WTC11 (cell line): ENCODE data around the gene MAPK11.

Experiments
- ETV6 ChIP-seq: sonication (generic); formaldehyde crosslinking; IDR thresholded peaks from 2 replicates; pipeline ENCODE4 v1.8.1; 2022; ENCODE audit warnings: mild to moderate bottlenecking, missing genetic modification reagents
- SP1 ChIP-seq: sonication (generic); formaldehyde crosslinking; conservative IDR thresholded peaks from 2 replicates; pipeline ENCODE4 v1.8.1; 2022; ENCODE audit warnings: missing genetic modification reagents
- TEAD4 ChIP-seq: sonication (generic); formaldehyde crosslinking; IDR thresholded peaks from 2 replicates; pipeline ENCODE4 v1.8.0; 2022; ENCODE audit warnings: mild to moderate bottlenecking, missing genetic modification reagents
- ZNF232 ChIP-seq: sonication (generic); formaldehyde crosslinking; IDR thresholded peaks from 2 replicates; pipeline ENCODE4 v1.8.0; 2022; ENCODE audit warnings: mild to moderate bottlenecking, missing genetic modification reagents
- ZNF263 ChIP-seq: sonication (generic); formaldehyde crosslinking; IDR thresholded peaks from 2 replicates; pipeline ENCODE4 v1.8.1; 2022; ENCODE audit warnings: low read depth, mild to moderate bottlenecking, moderate library complexity, missing genetic modification reagents
- ZNF317 ChIP-seq: sonication (generic); formaldehyde crosslinking; IDR thresholded peaks from 2 replicates; pipeline ENCODE4 v1.8.1; 2023; ENCODE audit warnings: low read depth, mild to moderate bottlenecking, moderate library complexity, missing genetic modification reagents, borderline replicate concordance
- TF ChIP-seq, protein P1 (sequence below): sonication (generic); formaldehyde crosslinking; IDR thresholded peaks from 2 replicates; pipeline ENCODE4 v1.8.0; 2022; ENCODE audit warnings: mild to moderate bottlenecking, missing genetic modification reagents
- TF ChIP-seq, protein P2 (sequence below): fragments of 200-600 bp; IDR thresholded peaks from 2 replicates; pipeline ENCODE4 v1.8.0; 2022; ENCODE audit warnings: antibody characterized with exemption
- TF ChIP-seq, protein P3 (sequence below): sonication (generic); formaldehyde crosslinking; IDR thresholded peaks from 2 replicates; pipeline ENCODE4 v1.8.0; 2022; ENCODE audit warnings: mild to moderate bottlenecking, missing genetic modification reagents
- TF ChIP-seq, protein P4 (sequence below): sonication (generic); formaldehyde crosslinking; IDR thresholded peaks from 2 replicates; pipeline ENCODE4 v1.8.1; 2022; ENCODE audit warnings: mild to moderate bottlenecking, moderate library complexity, missing genetic modification reagents
- TF ChIP-seq, protein P5 (sequence below): fragments of 250-450 bp; sonication (Bioruptor Pico); conservative IDR thresholded peaks from 2 replicates; pipeline ENCODE4 v1.9.0; 2021; ENCODE audit warnings: mild to moderate bottlenecking

DNA sequence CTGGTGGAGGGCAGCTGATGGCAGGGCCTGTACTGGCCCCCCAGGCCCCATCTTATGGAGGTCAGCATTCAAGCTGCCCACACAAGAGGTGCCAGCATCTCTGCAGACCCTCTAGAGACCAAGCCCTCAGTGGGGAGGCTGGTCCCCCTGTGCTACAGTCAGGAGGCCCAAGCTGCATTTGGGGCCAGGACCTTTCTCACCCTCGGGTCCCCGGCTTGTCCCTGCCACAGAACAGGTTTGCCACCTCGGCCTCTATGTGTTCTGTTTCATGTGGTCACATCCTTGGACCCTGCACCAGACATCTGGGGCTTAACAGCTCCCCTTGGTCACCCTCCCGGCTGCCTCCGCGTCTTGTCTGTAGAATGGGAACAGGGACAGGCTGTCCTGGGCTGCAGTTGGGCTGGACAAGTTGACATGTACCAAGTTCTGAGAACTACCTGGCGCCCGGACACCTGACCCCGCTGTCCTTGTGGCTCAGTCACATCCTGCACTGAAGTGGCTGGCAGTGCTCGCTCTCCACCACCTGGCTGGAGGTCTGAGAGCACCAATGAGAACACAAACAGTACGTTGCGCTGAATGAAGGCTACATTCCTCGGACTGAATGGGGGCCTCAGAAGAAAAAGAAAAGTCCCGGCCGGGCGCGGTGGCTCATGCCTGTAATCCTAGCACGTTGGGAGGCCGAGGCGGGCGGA is 40.0 kb upstream of the MAPK11 start:
- TF ChIP-seq SP1 (CRISPR knock-in tag) (no peak), ZNF232 (no peak), ETV6 (CRISPR knock-in tag) (no peak), ZNF263 (no peak), TEAD4 (CRISPR knock-in tag) (no peak), ZNF317 (CRISPR knock-in tag) (no peak)
- TF ChIP-seq, protein P1, sequence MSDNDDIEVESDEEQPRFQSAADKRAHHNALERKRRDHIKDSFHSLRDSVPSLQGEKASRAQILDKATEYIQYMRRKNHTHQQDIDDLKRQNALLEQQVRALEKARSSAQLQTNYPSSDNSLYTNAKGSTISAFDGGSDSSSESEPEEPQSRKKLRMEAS (CRISPR knock-in tag), result no peak
- TF ChIP-seq, protein P2, sequence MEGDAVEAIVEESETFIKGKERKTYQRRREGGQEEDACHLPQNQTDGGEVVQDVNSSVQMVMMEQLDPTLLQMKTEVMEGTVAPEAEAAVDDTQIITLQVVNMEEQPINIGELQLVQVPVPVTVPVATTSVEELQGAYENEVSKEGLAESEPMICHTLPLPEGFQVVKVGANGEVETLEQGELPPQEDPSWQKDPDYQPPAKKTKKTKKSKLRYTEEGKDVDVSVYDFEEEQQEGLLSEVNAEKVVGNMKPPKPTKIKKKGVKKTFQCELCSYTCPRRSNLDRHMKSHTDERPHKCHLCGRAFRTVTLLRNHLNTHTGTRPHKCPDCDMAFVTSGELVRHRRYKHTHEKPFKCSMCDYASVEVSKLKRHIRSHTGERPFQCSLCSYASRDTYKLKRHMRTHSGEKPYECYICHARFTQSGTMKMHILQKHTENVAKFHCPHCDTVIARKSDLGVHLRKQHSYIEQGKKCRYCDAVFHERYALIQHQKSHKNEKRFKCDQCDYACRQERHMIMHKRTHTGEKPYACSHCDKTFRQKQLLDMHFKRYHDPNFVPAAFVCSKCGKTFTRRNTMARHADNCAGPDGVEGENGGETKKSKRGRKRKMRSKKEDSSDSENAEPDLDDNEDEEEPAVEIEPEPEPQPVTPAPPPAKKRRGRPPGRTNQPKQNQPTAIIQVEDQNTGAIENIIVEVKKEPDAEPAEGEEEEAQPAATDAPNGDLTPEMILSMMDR, result no peak
- TF ChIP-seq, protein P3, sequence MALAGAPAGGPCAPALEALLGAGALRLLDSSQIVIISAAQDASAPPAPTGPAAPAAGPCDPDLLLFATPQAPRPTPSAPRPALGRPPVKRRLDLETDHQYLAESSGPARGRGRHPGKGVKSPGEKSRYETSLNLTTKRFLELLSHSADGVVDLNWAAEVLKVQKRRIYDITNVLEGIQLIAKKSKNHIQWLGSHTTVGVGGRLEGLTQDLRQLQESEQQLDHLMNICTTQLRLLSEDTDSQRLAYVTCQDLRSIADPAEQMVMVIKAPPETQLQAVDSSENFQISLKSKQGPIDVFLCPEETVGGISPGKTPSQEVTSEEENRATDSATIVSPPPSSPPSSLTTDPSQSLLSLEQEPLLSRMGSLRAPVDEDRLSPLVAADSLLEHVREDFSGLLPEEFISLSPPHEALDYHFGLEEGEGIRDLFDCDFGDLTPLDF (CRISPR knock-in tag), result no peak
- TF ChIP-seq, protein P4, sequence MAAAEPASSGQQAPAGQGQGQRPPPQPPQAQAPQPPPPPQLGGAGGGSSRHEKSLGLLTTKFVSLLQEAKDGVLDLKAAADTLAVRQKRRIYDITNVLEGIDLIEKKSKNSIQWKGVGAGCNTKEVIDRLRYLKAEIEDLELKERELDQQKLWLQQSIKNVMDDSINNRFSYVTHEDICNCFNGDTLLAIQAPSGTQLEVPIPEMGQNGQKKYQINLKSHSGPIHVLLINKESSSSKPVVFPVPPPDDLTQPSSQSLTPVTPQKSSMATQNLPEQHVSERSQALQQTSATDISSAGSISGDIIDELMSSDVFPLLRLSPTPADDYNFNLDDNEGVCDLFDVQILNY (CRISPR knock-in tag), result no peak
- TF ChIP-seq, protein P5, sequence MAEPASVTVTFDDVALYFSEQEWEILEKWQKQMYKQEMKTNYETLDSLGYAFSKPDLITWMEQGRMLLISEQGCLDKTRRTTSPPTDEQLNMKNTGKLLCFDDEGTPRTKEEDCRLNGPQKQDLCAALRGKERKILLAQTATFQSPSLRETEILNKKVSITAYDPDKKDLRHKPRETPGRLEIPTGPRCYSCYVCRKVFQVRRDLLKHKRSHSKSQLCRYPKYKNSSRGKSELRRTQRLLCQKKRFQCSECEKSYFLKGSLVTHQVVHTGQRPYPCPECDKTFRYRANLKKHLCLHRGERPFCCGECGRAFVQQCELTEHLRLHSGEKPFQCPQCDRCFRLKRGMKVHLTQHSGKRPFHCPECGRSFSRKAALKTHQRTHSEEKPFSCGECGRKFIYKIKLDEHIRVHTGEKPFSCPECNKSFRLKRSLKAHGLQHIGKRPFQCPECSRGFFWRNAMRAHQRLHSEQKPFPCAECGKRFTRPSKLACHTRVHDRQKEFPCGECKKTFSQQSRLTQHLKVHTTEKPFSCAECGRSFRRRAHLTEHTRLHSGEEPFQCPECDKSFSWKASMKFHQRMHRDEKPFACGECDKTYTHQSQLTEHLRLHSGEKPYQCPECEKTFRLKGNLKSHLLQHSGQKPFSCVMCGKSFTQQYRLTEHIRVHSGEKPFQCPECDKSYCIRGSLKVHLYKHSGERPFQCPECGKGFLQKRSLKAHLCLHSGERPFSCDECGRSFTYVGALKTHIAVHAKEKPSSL, result no peak
